Measurements from ENCODE around the gene HLTF.

HLTF gene

DNA sequence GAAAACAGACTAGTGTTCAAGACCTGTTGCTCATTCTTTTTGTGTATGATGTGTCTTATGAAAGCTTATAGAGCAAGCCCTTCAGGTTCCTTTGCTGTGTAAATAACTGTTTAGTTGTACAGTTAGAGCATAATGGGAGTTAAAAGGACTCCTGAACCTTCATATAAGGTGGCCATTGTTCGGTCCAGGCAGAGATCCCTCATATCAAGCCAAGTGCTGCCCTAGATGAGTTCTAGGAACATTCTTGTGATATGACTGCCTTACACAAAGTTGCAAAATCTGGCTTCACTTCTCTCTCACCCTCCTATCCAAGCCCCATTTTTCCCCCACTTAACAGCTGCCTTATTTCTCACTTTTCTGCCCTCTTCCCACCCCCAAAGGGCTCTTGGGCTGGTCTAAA lies 68.1 kb downstream of the HLTF start:
- no peak for DNase-seq (ENCODE audit: low read depth in 2 of 2)

DNA sequence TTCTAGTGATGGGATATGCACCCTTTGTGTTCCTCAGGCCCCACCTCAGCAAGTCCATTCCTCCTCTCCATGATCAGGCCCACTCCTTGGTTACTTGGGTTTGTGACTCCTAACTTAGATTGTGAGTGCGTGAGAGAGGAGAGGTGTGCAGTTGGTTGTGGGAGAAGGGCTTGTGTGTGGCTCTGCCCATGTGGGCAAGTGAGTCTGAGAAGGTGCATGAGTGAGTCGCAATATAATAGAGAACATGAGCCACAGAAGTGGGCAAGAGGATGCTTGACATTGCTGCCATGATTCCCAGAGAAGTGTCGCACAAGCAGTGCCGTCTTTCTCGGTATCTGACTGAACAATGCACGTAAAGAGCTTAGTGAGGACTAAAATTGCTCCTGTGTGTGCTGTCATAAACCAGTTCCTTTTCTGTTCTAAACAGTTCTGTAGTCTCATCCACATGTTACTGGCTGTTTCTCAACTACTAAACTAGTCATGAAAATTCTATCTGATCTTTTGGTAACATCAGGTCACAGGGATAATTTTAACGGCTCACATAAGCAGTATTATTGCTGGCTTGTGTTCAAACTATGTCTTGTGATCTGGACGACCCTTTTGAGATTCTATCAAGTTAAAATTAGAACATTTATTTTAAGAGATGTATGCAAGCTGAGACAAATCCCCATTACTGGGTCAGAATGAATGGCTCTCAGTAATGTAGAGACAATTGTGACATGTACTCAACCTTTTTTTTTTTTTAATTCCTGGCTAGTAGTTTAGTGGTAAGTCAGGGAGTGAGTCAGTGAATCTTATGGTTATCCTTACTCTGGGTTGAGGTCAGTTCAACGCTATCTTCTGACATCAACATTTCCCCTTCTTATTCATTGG lies 69.4 kb downstream of the HLTF start:
- no peak for DNase-seq (ENCODE audit: low read depth in 2 of 2)

DNA sequence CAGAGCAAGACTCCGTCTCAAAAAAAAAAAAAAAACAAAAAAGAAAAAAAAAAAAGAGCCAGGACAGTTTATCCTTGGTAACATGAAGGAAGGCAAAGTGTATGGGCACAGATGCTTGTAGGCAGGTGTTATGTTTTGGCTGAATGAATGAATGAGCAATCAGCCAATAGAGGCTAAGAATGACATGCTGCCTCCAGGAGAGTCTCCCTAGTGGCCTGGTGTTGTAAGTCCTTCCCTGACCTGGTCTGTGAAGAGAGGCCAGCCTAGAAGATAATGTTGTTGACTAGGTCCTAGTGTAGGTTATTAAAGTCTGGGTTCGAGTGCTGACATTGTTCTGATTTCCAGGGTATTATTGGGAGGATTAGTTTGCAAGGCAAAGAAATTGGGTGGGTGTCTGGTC lies 70.1 kb downstream of the HLTF start:
- no peak for DNase-seq (ENCODE audit: low read depth in 2 of 2)

DNA sequence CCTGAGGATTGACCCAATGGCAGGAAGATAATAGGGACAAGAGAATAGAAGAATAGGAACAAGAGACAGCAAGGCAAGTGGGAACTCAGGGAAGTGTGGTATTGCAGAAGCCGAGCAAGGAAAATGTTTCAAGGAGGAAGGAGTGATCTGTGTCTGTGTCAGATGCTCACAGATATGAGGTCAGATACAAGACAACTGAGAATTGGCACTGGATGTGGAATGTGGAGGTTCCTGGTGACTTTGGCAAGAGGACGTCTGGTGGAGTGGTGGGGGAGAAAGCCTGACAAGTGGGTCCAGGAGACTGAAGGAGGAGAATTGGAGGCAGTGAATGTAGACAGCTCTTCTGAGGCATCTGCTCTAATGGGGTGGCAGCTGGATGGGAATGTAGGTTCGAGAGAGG lies 70.9 kb downstream of the HLTF start:
- DNase-seq (ENCODE audit: low read depth in 2 of 2): no peak

DNA sequence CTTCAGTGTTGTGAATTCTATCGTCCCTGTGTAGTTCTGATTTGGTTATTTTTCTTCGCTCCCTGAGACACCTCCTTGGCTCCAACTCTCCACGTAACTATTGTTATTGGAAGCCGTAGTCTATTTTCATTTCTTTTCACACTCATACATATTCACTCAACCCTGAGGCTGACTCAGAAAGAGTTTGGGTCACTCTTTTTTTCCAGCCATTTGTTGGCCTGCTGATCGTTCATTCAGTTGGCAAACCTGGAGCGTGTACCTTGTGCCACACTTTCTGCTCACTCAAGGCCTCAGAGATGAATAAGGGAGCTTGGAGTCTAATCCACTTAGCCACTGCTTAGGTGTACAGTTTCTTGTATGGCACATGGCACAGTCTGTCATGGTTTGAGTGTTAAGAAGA lies 72.6 kb downstream of the HLTF start:
- no peak for DNase-seq (ENCODE audit: low read depth in 2 of 2)

DNA sequence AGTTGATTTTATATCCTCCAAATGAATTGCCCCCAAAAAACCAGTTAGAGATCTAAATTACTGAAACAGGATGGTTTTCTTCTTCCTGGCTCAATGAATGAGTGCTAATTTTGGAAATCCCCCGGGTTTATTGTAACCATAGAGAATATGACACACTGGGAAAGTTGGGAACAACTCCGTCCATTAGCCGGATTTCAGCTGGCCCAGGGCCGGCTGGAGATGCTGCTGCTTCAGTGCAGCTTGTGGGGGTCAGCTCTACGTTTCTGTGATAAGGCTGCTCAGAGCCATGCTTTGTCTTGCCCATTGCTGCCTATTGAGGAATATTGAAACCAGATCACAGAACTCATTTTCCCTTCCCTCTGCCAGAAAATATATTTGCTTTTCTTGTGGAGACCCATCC lies 74.7 kb downstream of the HLTF start:
- no peak for DNase-seq (ENCODE audit: low read depth in 2 of 2)

DNA sequence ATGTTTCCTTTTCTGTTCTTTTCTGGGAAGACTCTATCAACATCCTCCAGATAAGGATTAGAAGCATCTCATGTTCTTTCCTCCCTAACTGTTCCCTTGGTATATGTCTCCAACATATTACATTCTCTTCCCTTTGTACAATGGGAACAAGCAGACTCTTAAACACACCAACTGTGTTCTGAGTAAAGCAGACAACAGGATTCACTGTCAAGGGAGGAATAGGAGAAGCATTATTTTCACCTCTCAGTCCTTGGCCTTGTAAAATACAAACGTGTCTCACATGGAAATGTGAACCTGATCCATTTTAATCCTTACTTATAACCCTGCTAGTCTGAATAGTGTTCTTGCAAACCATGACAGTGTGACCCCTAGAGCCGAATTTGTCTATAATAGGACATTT lies 75.4 kb downstream of the HLTF start:
- DNase-seq (ENCODE audit: low read depth in 2 of 2): no peak

DNA sequence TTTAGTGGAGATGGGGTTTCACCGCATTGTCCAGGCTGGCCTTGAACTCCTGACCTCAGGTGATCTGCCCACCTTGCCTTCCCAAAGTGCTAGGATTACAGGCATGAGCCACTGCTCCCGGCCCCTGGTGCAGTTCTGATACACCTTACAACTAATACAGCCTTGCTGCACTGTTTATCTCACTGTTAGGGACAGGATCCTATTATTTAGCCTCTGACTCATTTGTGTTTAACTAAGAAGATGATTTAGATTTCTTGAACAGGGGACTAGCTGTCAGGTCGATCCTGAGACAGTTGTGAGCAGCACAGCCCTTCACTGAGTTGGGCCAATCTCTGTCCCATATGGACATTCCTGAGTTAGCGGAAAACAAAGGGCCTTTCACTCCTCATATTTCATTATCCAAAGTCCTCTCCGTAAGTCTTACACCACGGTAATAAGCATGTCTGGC lies 75.8 kb downstream of the HLTF start:
- no peak for DNase-seq (ENCODE audit: low read depth in 2 of 2)

DNA sequence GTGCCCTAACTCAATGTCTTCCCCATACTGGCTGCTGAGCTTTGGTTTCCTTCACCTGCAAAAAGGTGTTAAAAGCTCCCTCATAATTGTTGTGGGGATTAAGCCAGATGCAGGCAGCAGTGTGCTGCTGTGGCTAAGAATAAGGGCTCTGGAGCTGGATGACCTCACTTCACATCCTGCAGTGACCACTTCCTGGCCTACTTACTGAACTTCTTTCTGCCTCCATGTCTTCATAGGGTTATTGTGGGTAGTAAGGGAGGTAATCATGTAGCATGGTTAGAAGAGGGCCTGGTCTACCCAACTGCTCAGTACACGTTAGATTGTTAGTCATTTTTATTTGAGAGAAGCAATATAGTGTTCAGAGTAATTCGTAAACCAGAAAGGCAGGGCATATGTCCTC lies 76.6 kb downstream of the HLTF start:
- peak in 1 of 2 donors; percentile 4 for DNase-seq (ENCODE audit: low read depth in 2 of 2)

DNA sequence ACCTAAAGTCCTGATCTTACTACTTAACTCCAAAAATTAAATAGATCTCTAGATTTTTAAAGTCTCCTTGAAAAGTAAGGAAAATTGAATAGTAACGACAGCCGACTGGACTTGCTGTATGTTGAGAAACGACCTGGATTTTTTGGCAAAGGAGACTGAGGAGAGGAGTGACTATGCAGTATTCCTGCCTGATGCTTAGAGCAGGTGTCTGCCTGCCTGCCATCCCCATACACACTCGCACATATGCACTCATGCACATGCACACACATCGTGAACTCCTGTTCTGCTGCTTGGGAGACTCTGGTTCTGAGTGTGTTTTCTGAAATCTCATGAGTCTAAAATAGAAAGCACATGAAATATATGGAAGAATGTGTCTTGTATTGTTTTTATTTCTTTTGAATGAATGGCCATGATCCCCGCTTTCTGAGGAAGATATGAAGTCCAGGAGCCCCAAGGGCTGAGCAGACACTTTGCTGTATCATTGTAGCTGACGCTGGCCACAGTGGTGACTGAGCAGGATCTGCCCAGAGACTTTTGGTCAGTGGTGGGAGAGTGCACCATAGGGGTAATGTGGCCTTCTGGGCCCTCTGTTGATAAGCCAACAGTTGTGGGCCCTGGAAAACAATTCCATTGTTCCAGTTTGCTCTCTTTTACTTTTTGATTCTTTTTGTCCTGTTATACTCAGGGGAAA lies 78.6 kb downstream of the HLTF start:
- no peak for DNase-seq (ENCODE audit: low read depth in 2 of 2)

DNA sequence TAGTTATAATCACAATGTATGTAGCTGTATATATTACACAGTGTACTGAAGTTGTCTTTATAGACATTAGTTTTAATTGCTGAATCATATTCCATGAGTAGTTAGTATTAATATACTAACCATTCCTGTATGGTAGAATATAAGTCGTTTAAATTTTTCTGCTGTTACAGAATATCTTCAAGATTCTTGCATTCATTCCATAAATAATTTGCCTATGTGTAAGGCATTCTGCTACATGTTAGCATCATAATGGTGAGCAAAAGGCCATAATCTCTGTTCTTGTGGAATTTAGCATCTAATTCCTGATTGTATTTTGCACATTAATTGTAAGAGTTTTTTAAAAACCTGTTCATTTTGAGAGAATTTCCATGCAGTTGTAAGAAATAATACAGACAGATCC lies 80.9 kb downstream of the HLTF start:
- no peak for DNase-seq (ENCODE audit: low read depth in 2 of 2)

DNA sequence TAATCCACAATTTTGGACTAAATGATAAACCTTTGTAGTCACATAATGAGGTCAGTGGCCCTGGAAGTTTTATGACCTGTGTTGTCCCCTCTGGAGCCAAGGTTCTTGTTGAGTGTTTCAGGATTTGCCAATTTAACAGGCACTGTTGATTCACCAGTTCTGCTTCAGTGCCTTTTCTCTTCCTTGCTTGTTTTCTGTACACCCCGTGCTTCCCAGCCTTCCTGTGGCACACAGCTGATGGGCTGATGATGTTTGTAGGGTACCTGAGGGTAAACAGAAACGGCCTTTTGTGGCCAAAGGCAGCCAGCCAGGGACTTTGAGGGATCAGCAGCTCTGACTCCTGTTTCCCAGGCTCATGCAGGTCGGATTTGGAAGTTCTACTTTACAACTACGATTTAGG lies 81.7 kb downstream of the HLTF start:
- DNase-seq (ENCODE audit: low read depth in 2 of 2): no peak

DNA sequence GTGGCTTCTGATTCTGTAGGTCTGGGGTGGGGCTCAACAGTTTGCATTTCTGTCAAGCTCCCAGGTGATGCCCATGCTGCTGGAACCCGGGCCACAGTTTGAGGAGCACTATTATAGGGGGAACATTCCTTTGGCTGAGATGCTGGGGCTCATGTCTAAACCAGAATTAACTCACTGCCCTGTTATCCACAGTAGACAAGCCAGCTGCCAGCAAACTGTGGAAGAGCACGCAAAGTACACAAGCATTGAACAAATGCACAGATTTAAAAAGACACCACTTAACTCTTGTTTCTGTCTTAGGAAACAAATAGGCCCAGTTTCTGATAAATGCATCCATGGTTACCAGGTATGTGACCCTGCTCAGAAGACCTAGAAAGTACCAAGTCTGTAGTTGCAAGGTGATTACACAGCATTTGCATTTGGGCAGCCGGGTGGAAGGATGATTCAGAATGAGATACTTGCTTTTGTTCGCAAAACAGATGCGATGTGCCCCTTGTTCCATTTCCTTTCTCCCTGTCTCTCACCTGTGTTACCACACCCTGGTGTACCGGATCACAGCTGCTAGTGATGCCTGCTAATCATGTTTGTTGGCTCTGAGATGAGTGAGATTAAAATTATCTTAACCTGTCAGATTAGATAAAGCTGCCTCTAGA lies 82.6 kb downstream of the HLTF start:
- DNase-seq (ENCODE audit: low read depth in 2 of 2): no peak

DNA sequence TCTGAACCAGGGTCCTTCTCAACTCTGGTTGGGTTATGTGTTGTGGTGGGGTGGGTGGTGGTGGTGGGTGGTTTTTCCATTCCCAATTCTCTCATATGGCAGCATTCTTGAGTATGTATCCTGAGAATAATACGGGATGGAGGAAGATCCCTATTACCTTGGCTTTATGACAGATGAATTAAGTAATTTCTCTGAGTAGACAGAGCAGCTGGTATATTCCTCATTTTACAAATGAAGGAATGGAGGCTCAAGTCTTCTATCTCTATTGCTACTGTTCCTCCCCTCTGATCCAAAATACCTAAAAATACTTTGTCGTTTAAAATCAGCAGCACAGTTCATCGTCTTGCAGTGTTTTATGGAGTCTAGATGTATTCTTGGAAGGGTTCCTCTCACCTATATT lies 84.6 kb downstream of the HLTF start:
- DNase-seq (ENCODE audit: low read depth in 2 of 2): no peak

DNA sequence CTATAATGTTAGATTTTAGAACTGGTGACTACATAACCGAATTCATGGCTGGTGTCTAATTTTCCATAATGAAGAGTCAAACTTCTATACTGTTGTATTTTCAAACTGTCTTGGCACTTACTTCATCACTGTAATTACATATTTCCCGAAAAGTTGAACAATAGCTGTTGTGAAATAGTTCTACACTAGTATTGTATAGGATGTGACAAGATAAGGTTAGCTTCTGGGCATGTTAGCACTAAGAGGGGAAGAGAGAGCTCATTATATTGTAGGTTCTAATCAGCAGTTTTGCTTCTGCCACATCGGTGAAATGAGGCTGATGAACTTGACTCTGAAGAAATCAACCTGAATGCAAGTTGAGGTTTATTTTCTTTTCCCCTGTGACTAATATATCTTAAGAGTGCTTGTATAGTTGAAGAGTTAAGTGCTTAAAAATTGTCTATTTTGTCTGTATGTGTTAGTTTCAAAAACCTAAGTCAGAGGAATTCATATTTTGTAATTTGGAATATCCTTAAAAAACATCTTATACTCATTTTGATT lies 86.1 kb downstream of the HLTF start:
- DNase-seq (ENCODE audit: low read depth in 2 of 2): no peak

DNA sequence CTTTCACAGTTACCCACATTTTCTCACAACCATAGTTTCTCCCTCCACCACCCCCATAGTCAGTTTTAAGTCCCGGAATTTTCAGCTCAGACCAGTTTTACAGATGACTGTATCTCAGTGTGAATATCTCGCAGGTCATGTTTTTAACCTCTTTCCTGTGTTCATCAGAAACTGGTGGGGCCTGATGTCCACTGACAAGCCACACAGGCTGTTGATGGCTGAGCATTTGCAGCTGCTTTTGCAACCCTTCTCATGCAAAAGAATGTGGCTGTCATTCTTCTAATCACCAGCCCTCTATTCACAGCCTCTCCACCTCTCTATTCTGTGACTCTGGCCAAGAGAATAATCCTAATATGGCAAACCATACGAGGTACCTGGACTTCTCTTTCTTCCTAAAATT lies 86.5 kb downstream of the HLTF start:
- DNase-seq (ENCODE audit: low read depth in 2 of 2): no peak

DNA sequence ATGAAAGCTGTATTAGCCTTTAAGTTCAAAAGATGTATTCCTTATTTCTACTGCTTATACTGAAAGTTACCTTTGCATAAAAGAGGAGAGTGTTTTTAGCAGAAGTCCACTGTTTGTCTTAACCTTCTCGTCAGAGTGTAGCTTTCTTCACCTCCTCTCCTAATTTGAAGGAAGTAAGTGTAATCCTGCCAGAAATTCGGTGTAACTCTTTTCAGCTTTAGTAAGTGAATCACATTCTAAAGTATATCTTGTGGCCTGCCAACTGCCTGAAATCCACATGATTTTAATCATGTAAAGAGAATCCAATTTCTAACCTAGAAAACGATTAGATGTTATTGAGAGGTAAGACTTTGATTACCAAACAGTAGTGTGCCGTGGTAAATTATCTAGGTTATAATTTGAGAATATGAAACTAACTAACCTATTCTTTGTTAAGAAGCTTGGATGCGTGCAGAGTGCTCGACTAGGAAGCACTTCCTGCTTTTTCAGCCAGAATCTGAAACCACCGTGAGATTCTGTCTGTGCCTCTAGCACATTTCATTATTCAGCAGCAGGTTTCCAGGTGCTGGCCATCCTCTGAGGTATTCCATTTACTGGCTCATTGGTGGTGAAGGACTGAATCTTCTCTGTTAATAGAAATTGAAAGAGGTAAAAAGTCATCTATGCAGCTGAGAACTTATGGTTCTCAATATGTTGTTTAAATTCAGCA lies 87.5 kb downstream of the HLTF start:
- DNase-seq (ENCODE audit: low read depth in 2 of 2): no peak

DNA sequence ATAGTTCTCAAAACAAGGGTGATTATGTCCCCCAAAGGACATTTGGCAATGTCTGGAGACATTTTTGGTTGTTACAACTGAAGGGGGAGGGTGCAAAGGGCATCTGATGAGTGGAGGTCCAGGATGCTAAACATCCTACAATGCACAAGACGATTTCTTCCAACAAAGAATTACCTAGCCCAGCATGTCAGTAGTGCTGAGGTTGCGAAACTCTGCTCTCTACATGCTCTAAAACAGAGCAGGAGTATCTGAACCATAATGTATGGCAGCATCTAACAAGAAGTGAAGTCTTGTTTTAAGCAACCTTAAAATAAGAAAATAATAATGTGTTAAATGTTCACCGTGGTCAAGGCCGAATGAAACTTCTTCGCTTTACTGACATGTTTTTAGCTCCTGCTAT lies 88.0 kb downstream of the HLTF start:
- DNase-seq (ENCODE audit: low read depth in 2 of 2): no peak

DNA sequence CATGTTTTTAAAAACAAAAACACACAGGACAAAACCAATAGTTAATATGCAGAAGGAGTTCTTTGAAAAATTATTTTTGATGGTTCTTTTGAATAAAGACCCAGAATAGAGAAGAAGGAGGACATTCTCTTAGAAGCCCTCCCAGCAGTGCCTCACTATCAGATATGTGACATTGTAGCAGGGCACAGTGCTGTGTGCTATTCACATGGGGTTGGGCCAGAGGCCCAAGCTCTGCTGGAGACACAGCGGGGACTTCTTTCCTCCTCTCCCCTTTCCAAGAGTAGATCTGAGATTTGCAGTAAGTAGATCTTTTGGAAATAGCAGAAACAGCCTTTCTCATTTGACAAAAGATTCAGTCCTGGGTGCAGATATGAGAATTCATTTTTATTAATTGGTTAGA lies 88.7 kb downstream of the HLTF start:
- no peak for DNase-seq (ENCODE audit: low read depth in 2 of 2)

DNA sequence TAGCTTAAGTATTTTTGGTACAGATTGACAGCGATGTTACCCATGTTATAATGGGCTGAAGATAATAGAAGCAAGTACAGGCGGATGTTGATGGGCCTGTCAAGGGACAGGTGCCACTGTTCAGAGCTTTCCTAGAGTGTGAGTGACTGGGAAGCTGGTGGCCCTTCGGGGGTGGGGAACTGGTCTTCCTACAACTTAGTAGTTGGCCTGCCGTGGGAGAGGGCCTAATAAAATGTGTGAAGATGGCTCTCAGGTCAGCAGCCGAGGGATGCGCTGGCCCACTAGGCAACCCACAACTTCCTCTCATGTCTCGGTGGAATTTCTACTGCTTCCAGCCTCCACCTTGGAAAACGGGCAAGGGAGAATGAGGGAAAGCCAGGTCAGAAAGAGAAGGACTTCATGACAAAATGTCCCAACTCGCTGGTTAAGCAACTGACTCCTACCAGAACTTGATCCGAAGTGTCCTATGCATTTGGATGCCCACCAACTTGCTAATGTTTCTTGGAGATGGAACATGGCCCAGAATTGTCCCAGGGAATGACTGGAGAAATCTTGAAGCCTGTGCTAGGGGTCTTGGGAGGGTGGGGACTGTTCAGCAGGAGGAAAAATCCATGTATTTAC lies 93.6 kb downstream of the HLTF start:
- DNase-seq (ENCODE audit: low read depth in 2 of 2): no peak

DNA sequence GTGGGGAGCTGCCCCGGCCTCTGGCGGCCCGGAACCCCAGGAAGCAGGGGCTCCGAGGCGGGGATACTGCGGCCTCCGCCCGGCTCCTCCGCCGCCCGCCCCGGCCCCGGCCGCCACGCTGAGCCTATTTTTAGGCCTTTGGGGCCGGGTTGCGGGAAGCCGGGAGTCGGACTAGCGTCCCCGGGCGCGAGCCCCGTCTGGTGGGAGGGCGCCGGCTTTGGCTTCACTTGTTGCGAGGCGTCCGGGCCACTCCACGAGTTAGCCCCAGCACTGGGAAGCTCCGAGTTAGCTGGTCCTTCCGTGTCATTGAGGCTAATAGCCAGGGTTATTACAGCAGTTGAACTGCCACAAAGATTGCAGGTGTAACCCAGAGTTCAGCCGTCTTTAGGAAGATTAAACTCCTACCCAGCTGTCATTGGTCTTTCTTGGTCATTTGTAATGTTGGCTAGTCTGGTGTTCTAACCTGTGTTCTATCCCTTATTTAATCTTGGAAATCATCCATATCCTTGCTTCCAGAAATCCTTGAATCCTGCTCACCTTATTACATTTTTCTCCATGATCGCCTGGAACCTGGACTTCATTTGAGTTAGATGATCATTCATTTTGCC lies 94.2 kb downstream of the HLTF start:
- peak in 1 of 2 donors; percentile 4 for DNase-seq (ENCODE audit: low read depth in 2 of 2)

Measured in activated CD8-positive, alpha-beta memory T cell treated with anti-CD3 and anti-CD28 coated beads for 4 hours (primary cell).